Measurements from ENCODE around the gene ANKRD13B.

The ANKRD13B gene

DNA sequence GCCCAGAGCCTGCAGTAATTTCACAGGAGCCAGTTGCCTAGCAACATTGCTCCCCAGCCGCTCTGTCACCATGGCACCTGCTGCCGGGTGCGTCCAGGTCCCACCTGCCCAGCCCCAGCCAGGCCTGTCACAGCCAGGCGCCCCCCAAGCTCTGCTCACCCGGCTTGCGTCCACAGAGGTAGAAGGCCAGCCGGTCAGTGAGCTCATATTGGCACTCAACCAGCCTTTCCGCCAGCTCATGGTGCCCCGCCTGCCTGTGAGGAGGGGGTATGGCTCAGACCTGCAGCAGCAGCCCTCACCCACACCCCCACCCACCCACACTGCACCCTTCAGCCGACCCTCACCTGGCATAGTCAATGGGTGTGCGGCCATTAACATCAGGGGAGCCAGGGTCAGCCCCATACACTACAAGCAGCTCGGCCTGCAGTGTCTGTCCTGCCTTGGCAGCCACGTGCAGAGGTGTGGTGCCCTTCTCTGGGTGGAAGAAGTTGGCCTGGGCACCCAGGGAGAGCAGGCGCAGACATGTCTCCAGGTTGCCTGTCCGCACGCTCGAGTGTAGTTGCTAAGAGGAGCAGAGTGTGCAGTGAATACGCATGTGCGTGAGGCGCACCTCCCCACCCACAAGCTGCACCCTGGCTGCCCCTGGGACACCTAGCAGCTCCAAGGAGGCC lies 11.2 kb upstream of the ANKRD13B start:
- no peak for DNase-seq (ENCODE audit: low spot score)

DNA sequence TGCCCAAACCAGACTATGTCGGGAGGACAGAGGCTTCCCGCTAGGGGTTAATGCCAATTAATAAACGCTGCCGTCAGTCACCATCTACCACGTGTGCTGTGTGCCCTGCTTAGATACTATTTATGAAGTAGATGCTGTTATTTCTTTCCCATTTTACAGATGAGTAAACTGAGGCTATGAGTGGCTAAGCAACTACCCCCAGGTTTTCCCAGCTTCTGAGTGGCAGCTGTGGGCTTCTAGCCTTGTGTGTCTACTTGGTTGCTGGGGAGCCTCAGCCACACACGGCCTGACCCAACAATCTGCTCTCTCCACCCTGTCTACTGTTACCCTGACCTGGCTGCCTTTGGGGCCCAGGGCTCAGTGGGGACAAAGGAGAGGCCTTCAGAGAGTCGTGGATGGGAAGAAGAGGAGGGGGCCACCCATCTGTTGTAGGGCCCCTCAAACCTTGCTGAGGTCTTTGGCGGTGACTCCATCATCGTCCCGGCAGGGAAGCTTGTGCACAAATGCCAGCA lies 10.6 kb upstream of the ANKRD13B start:
- DNase-seq (ENCODE audit: low spot score), result no peak

DNA sequence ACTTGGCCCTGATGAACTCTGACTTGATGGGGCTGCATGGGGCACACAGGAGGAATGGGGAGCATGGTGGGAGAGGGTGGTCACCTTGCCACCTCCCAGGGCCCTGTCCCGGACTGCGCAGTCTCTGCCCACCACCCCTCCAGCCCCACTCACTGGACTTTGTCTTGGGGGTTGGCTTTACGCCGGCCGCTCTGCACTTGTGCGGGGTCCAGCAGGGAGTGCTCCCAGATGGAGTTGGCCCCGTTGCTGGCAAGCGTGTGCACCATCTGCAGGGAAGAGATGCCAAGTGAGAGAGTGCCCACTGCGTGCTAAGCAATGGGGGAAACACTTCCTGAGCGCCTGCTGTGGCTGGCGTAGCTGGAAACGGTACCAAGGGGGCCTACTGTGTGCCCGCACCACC lies 10.2 kb upstream of the ANKRD13B start:
- no peak for DNase-seq (ENCODE audit: low spot score)

DNA sequence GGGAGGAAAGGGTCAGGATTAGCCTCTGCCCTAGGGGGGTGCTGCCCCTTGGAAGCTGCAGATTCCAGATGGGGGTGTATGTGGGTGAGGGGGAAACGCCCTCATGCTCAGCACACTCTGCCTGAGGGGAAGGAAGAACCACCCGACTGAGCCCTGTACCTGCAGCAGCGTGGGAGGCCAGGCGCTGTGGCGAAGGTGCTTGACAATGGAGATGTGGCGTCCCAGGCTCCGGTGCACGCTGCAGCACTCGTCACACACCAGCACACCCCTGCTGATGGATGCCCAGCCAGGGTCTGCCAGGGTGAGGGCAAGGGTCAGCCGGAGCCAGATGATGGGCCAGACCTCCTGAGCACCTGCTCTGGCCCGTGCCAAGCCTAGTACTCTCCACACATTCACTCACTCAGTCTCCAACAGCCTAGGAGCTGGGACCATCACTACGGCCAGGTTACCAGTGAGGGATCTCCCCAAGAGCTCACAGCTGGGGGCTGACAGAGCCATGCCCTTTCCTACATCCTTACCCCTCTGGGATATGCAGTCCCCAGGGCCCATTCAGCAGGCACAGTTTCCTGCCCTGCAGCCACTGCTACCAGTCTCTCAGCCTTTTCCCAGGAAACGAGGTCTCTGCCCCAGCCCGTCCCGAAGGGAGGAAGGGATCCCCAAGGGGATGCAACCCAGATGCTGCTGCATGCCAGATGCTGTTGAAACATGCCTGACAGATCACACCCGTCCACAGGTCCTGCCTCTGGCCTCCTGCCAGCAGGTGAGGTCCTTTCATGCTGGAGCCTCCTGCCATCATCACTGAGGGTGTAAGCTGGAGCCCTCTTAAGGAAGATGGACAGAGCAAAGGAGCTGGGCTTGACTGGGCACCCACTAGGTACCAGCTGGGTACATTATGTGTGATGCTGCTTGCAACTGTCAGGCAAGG lies 9.3 kb upstream of the ANKRD13B start:
- no peak for DNase-seq (ENCODE audit: low spot score)

DNA sequence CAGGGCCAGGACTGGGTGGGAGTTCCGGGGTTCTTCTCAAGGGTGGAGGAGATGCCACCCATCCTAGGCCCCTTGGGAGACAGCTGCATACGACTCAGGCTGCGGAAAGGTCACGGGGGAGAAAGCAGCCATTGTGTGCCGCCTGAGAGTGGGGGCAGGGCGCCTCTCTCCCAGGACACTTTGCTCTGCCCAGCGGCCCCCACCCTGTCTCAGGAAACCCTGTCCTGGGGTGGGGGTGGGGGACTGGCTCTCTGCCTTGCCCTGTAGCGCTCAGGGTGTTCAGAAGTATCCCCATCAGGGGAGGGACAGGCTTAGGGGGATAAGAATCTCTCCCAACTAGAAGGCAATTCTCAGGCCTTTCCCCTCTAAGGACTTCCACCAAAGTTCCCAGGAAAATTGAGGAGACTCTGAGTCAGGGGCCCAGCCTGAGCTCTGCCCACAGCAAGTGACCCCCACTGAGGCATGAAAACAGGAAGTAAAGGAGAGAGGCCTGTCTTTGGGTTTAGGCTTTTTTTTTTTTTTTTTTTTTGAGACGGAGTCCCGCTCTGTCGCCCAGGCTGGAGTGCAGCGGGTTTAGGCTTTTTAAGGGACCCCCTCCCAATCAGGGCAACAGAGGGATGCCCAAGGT lies 8.4 kb upstream of the ANKRD13B start:
- no peak for DNase-seq (ENCODE audit: low spot score)

DNA sequence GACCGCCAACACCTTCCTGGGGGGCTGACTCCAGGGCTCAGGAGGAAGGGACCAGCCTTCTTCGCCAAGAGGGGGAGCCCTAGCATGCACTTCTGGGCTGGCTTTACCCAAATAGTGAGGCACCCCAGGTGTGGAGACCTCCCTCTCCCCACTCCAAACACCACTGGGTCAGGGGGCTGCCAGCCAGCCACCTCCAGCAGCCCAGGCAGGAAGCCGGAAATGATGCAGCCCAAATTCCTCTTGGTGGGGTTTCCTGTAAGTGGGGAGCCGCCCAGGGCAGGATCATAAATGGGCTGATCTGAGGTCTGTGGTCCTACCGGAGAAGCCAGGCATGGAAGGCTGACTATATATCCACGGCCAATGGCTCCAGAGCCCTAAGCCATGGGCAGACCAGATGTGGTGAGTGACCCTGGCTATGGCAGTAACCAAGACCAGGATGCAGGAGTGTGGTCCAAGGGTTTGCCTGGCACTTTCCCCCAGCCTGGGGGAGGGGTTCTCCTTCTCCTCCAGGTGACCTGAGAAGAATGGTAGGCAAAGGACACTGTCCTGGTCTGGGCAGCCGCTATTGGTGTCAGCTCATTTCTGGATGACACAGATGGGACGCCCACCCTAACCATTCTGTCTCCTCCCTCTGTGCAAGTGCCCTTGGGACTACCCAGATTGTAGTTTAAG lies 7.7 kb upstream of the ANKRD13B start:
- no peak for DNase-seq (ENCODE audit: low spot score)

DNA sequence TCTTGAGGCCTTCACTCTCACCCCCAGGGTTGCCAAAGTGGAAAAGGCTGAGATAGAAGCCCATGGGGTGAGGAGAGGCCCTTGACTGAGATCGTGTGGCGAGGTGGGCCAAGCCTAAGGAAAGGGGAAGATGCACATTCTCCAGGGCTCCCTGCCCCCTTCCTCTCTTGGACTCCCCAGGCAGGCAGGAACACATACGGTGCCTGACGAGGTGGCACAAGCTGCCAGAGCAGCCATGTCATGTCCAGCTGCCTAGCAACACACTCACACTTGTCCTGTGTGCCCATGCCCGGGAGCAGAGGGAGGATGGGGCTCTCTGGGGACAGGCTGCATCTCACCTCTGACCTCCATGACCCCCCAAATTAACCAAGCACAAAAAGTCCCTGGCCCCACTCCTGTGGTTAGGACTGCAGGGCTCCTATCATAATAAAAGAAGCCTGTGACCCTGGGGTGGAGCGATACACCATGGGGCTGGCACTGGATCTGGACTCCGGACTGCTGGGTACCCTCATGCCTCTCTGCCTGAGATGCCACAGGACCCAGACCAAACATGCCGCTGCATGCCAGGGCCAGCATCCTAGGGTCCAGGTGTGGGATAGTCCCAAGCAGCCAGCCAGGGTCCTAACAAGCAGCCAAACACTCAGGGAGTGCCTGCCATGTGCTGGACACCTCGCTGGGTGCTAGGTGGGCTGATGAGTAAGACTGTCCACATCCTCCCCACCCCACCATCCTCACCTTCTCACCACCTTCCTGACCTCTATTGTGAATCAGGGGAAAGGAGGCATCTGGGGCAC lies 6.1 kb upstream of the ANKRD13B start:
- no peak for DNase-seq (ENCODE audit: low spot score)

DNA sequence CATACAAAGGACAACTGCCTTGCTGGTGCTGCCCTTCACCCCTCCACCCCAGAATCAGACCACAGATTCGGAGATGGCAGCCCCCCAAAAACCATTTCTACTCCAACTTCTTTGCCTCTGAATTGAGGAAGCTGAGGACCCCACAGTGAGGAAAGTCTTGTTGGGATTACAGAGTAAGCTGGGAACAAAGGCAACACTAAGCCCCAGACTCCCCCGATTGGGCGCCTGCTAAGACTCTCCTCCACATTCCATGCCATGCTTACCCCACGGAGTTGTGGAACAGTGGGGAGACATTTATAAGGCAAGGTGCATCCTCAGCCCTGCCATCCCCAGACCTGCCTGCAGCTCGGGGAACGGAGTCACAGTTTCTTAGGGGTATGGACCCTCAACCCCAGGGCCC lies 5.3 kb upstream of the ANKRD13B start:
- DNase-seq (ENCODE audit: low spot score), result no peak

DNA sequence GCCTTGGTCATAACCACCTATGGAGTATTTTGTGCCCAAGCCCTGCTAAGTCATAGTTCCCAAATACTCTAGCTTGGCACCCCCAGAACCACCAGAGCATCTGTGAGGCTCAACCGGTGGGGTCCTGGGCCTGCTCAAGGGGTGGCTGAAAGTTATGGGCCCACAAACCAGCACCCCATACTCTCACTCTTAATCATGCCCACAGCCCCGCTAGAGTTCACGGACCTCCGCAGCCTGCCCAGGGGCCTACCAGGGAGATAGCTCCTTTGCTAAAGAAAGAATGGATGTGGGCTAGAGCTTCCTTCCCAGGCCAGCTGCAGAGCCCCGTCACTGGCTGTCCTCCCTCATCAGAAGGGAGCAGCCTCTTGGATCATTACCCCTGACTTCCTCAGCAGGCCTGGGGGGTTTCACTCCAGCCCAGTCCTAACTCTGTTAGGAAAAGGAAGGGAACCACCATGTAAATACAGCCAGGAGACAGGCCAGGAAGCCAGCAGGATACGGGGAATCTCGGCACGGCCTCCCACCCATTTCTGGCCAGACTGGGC lies 4.8 kb upstream of the ANKRD13B start:
- DNase-seq (ENCODE audit: low spot score), result no peak

DNA sequence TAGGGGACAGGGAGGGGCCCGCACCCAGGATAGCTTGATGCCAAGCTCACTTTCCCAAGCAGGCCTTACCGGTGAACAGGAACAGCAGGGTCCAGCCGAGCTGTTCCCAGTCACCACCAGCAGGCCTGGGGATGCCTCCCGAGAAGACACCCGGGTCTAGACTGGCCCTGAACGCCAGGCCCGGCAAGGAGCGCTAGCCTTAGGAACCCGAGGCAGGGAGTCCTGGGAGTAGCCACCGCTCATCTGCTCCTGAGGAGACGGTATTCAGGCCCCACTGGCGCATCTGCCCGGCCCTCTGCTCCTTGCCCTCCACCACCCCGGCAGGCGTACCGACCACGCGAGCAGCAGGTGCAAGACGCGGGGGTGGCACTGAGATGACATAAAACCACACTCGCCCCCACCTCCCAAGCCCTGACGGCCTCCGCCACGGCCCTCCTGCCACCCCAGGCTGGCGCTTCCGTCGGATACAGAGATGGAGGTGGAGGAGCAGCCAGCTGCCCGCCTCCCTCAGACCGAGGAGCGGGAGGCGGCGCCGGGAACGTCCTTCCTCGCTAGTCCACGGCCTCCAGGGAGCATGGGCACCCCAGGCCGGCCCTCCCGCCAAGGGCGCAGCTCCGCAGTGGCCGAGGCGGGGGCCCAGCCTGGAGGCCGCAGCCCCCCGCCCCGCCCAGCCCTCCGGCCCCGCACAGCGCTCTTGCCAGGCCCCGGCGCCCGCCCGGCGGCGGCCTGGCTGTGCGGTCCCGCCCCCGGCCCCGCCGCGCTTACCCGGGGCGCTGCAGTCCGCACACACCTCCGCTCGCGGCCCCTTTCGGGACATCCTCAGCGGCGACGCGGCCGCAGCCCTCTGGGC lies 4.1 kb upstream of the ANKRD13B start:
- DNase-seq (ENCODE audit: low spot score), result no peak

DNA sequence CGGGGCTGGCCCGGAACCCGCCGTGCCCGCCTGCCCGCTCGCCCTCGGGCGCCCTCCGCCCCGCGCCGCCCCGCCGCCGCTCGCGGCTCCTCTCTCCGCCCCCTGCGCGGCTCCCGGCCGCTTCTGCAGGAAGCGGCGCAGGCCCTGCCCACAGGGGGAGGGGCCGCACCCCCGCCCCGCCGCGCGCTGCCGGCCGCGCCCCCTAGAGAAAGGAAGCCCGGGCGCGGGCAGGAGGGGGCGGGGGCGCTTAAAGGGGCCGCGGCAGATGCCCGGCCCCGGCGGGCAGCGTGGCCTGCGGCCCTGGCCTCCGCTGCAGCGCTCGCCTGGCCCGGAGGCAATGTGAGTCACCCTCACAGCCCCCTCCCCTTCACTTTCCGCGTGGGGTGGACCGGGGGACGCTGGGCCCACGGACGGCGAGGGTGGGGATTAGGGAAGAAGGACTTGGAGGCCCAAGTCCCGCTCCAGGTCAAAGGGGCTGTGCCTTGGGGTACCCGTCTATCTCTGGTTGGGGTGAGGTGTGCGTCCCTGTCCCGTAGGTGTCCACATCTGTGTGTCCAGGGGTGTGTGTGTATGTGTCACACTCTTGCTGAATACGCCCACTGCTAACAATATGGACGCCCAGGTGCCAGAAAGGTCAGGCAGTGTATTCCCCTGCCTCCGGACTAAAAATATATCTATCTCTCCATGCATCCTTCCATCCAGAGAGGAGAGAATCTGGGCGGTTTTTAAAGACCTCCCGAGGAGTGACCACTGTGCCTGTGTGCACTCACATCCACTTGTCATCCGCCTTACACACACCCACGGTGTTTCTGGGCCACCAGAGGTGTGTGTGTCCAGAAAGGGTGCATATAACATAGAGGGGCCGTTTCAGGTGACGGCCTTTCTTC lies 3.2 kb upstream of the ANKRD13B start, which contains the start of gene GIT1:
GIT1 (minus strand) TSS at position 125 of the 887 bp plus-strand sequence. CDS start 270 bp downstream, outside the sequence.
- no peak for DNase-seq (ENCODE audit: low spot score)

DNA sequence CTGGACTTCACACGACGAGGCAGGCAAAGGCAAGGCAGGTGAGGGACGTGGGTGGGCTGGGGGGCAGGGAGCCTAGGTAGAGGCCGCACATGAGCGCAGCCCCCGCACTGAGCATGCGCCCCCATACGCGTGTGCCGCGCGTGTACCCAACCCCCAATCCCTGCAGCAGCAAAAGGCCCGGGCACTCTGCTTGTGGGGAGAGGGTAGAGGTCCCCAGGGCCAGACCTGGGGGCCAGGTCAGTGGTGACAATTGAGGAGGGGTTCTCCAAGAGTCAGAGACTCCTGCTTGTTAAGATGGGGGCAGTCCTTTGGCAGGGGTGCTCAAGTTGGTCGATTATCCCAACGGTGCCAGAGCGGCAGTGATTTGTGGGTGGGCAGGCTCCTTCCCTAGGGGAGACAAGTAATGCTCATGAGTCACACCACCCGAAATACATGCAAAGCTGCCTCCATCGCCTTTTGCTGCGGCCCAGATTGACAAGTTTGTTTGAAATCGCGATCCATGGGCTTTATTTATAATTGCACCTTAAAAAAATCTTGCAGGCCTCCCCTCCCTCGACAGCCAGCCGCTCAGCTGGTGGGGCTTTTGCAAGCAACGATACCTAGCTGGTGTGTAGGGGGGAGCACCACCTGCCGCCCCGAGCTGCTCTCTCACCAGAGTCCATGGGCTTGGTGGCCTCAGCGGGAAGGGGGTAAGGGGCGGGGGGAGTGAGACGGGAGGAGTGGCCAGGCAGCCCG lies 2.4 kb upstream of the ANKRD13B start:
- no peak for DNase-seq (ENCODE audit: low spot score)

DNA sequence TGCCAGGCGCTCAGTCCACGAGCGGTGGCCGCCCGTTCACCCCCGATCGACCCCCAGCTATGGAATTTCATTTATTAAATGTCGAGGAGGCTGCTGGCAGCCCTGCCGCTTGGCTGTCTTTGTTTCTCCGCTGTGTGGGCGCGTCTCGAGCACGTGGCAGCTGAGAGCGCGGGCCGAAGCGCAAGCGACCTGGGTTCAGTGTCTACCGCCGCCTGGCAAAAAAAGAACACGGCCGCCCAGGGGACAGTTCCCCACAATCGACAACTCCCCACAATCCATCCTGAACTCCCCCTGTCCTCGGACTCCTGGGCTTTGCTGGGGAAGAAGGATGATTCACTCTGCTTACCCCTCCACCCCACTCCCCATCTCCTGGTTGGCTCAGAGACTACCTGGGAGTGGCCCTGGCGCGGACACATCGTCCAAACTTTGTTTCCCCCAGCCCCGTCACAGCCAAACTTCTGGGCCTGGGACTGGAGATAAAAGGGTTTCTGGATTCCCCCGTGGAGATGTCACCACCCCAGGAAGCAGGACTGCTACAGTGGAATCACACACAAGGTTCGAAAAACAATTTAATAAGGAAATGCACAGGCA lies 1.7 kb upstream of the ANKRD13B start:
- DNase-seq (ENCODE audit: low spot score), result no peak

DNA sequence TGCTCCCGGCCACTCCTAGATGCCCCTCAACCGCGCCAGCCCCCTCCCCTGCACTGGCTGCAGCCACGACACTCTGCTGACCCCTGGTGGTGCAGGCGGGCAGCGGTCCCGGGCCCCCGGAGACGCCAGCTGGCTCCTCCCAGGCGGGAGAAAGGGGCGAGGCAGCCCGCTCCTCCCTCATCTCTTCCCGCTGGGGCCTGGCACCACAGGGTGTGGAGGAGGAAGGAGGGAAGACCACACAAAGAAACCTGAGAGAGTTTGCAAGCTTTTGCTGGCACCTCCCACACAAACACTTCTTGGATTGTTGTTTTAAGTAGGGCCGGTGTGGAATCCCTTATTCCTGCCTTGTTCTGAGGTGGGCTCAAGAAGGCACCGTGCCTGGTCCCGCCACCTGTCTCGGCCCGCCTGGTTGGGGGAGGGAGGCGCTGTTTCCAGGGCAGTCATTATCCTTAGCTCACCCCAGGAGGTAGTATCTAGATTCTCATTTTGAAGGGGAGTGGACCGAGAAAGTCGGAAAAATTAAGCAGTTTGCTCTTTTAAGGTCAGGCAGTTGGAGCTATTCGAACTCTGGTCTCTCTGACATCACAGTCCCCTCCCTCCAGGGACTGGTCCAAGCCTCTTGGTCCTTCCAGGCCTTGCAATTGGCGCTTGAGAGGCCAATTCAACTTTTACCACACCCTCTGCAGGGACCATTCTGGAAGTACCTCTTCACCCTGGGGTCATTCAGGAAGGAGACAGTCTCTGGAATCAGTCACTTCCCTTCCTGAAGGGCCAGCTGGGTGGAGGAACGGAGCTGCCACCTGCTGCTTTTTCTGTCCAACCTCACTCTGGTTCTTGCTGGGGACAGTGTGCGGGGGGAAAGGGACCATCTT lies 959 bp upstream of the ANKRD13B start:
- DNase-seq (ENCODE audit: low spot score), result peak; percentile 85

DNA sequence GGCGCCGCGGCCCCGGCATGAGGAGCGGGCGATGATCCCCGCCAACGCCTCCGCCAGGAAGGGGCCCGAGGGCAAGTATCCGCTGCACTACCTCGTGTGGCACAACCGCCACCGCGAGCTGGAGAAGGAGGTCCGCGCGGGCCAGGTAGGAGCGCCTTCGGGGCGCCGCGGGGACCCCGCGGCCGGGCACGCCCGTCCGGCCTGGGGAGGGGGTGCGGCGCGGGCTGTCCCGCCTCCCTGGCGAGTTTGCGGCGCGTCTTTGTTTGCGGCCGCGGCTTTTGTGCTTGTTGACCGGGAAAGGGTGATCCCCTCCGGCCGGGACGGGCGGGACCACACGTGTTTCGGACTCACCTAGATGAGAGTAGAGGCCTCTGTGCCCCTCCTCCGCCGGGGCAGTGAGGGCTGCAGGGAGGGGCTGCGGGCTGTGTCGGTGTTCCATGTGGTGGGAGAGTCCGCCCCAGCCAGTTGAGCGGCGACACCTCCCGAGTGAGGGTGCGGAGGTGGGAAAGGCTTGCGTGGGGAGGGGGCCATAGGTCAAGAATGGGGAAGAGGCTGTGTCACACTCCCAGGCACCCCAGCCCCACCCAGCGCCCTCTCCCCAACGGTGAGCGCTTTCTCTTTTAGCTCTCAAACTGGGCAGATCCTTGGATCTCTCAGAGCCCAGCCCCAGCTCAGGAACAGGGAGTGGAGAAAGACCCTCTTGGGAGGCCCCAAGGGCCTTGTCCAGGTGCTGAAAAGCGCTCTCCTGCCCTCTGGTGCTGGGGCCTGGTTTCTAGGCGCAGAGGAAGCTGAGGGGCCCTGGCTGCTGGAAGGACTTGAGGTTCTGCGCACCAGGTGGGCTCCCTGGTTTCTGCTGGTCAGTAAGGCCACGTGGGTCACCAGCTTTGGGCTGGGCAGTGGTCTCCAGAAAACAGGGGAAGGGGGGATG lies 923 bp downstream of the ANKRD13B start:
- DNase-seq (ENCODE audit: low spot score), result no peak
